Neural progenitor cell (in vitro differentiated cells): Measurements from ENCODE around the gene PITRM1. TPM values are rescaled to one million over a fixed set of nuclear protein-coding genes. Genes with fewer than 3 reads are reported as not detected.

Experiments
- DNase-seq: peaks from one replicate; pipeline ENCODE4 v3.0.0-alpha.2; 2016; ENCODE audit warnings: low spot score
- H2AFZ ChIP-seq: fragments of 200-600 bp; sonication (generic); replicated peaks from 2 replicates; pipeline ENCODE4 v1.6.1; 2016; ENCODE audit warnings: antibody characterized with exemption
- H3F3A ChIP-seq: fragments of 200-600 bp; sonication (generic); 2 replicates; pipeline ENCODE4 v1.6.1; 2016; ENCODE audit warnings: antibody characterized with exemption, low read depth
- H3K27ac ChIP-seq: fragments of 200-600 bp; sonication (generic); 2 replicates; pipeline ENCODE4 v1.5.1; 2016; ENCODE audit warnings: mild to moderate bottlenecking
- H3K27me3 ChIP-seq: fragments of 200-600 bp; sonication (generic); 2 replicates; pipeline ENCODE4 v1.6.1; 2016; ENCODE audit warnings: mild to moderate bottlenecking, moderate library complexity
- H3K36me3 ChIP-seq: fragments of 200-600 bp; sonication (generic); 2 replicates; pipeline ENCODE4 v1.5.1; 2016
- H3K4me1 ChIP-seq: fragments of 200-600 bp; sonication (generic); 2 replicates; pipeline ENCODE4 v1.6.1; 2016; ENCODE audit warnings: mixed run types
- H3K4me2 ChIP-seq: fragments of 200-600 bp; sonication (generic); 2 replicates; pipeline ENCODE4 v1.6.1; 2016
- H3K4me3 ChIP-seq: fragments of 200-600 bp; sonication (generic); 2 replicates; pipeline ENCODE4 v1.5.1; 2016
- H3K79me2 ChIP-seq: fragments of 200-600 bp; sonication (generic); 2 replicates; pipeline ENCODE4 v1.6.1; 2016; ENCODE audit warnings: low read depth
- H3K9ac ChIP-seq: fragments of 200-600 bp; sonication (generic); 2 replicates; pipeline ENCODE4 v1.6.1; 2016
- H3K9me3 ChIP-seq: fragments of 200-600 bp; sonication (generic); 2 replicates; pipeline ENCODE4 v1.5.1; 2016; ENCODE audit warnings: low read depth
- H4K20me1 ChIP-seq: fragments of 200-600 bp; sonication (generic); 2 replicates; pipeline ENCODE4 v1.6.1; 2016; ENCODE audit warnings: low read depth
- H3K27ac Mint-ChIP-seq: 3 replicates; pipeline ENCODE4 v1.8.0; 2021; ENCODE audit warnings: mixed read lengths
- H3K27me3 Mint-ChIP-seq: 2 replicates; pipeline ENCODE4 v1.8.0; 2022; ENCODE audit warnings: low read depth, mild to moderate bottlenecking, inconsistent platforms, moderate library complexity, mixed read lengths; ENCODE audit not compliant: insufficient read depth
- H3K36me3 Mint-ChIP-seq: 3 replicates; pipeline ENCODE4 v1.8.0; 2021; ENCODE audit warnings: mixed read lengths
- H3K4me1 Mint-ChIP-seq: 3 replicates; pipeline ENCODE4 v1.8.0; 2021; ENCODE audit warnings: mixed read lengths
- H3K4me3 Mint-ChIP-seq: 3 replicates; pipeline ENCODE4 v1.8.0; 2021; ENCODE audit warnings: mild to moderate bottlenecking, moderate library complexity, mixed read lengths
- H3K9me3 Mint-ChIP-seq: 3 replicates; pipeline ENCODE4 v1.8.0; 2020; ENCODE audit warnings: mixed read lengths
- CTCF ChIP-seq: fragments of 200-600 bp; sonication (generic); IDR thresholded peaks from 2 replicates; pipeline ENCODE4 v1.5.1; 2017; ENCODE audit warnings: antibody characterized with exemption, mild to moderate bottlenecking
- EZH2 ChIP-seq: fragments of 200-600 bp; sonication (generic); IDR thresholded peaks from 2 replicates; pipeline ENCODE4 v1.6.1; 2017; ENCODE audit warnings: antibody characterized with exemption, mild to moderate bottlenecking, moderate library complexity
- EZH2phosphoT487 ChIP-seq: fragments of 200-600 bp; sonication (generic); IDR thresholded peaks from 2 replicates; pipeline ENCODE4 v1.6.1; 2017; ENCODE audit warnings: antibody characterized with exemption
- total RNA-seq: library from RNA; depleted of rRNA; stranded (reverse); fragments of >200 nt; gene quantifications from 2 replicates; pipeline ENCODE4 v1.2.3, GENCODE V29; 2015; ENCODE audit warnings: low replicate concordance

Gene PITRM1
- total RNA-seq, 1 donor from 2014 or later = 38.0 TPM

DNA sequence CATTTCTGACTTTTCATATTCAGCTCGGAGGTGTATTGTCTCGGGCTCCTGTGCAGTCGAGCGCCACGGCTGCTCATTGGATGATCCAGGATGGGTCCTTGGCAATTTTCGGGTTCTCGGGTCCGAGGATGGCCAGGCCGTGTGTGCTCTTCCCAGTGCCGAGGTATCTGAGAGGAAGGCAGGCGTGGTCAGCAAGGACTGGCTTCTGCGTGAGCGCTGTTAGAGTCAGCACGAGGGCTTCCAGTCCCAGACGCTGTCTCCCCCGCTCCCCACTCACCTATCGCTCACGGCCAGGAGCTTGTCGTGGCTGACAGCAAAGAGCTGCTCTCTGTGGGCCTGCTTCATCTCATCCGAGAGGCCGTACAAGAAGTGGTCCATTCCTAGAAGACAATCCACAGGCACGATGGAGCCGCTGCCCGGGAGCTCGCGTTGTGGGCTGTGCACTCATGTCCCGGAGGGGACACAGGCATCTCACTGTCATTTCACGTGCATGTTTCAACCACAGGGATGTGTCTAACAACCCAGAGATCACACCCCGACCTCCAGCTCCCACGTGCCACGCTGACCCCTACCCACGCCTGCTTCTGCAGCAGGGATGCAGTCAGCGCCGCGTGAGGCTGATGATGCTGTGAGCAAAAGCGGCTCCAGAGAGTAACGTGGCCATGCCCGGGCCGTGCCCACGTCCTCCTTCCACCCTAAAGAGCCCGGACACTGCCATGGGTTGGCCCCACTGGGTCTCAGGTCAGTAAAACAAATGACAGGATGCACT is 34.4 kb downstream of the PITRM1 start:
- no peak overlapping the region for H3K4me3 ChIP-seq
- no peaks in the 10 kb centered on the region for H3K36me3 ChIP-seq
- TF ChIP-seq EZH2phosphoT487 (no peak), EZH2 (no peak), CTCF (no peak)
- peaks cover 33% of the 10 kb centered on the region for H3K36me3 Mint-ChIP-seq
- no peaks in the 10 kb centered on the region for H3K9me3 ChIP-seq
- no peaks in the 10 kb centered on the region for H3K79me2 ChIP-seq
- DNase-seq = no peak
- H3K4me1 Mint-ChIP-seq = no peaks in the 10 kb centered on the region
- no peak overlapping the region for H3K27ac Mint-ChIP-seq
- no peak overlapping the region for H3K4me2 ChIP-seq
- no peak overlapping the region for H3K9ac ChIP-seq
- H3K27ac ChIP-seq = no peak overlapping the region
- H3K4me1 ChIP-seq = no peaks in the 10 kb centered on the region
- no peaks in the 10 kb centered on the region for H3K27me3 ChIP-seq
- no peaks in the 10 kb centered on the region for H3K9me3 Mint-ChIP-seq
- H3K4me3 Mint-ChIP-seq = no peak overlapping the region
- H2AFZ ChIP-seq = no peak overlapping the region
- no peaks in the 10 kb centered on the region for H3K27me3 Mint-ChIP-seq
- H4K20me1 ChIP-seq = no peaks in the 10 kb centered on the region
- H3F3A ChIP-seq = no peaks in the 10 kb centered on the region

DNA sequence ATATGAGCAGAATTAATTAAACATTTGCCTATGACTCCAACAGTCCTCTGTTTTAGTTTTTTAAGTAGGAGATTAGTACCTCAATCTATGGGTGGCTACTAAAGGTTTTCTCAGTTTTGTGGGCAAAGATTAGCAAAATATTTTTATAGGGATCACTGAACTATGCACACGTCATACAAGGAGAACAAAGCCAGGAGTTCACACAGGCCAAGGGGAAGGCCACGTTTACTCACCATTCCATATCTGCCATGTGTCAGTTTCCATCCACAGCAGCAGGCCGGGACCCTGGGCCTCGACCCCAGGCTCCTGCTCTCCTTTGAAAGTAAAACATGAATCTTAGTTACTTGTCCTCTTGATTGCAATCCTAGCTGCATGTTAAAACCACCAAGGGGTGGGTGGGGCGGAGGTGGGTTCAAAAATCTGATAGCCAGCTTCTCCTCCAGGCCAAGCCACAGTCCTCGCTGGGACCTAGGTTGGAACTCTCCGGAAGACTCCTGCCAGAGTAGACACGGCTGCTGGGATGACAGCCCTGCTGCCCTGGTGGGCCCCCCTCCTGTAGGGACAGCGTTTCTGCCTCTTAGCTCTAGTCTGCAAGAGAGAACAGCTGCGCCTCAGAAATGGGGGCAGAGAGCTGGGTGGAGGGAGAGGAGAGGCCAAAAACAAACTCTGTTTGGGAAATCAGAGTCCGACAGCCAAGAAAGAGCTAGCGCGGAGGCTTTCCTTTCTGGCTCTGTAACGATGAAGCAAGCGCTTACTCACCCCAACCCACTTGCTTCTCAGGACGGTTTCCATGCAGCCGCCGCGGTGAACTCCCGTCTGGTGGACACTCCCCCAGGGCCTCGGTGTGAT is 35.6 kb downstream of the PITRM1 start:
- no peaks in the 10 kb centered on the region for H4K20me1 ChIP-seq
- H3K27me3 ChIP-seq = no peaks in the 10 kb centered on the region
- peaks cover 38% of the 10 kb centered on the region for H3K36me3 Mint-ChIP-seq
- H3F3A ChIP-seq = no peaks in the 10 kb centered on the region
- no peak overlapping the region for H3K27ac ChIP-seq
- DNase-seq = no peak
- TF ChIP-seq EZH2 = no peak
- TF ChIP-seq EZH2phosphoT487 = no peak
- no peak for TF ChIP-seq CTCF
- no peak overlapping the region for H3K27ac Mint-ChIP-seq
- H2AFZ ChIP-seq = no peak overlapping the region
- no peak overlapping the region for H3K4me2 ChIP-seq
- H3K4me3 Mint-ChIP-seq = no peak overlapping the region
- H3K4me3 ChIP-seq = no peak overlapping the region
- H3K36me3 ChIP-seq = no peaks in the 10 kb centered on the region
- H3K4me1 ChIP-seq = no peaks in the 10 kb centered on the region
- H3K9ac ChIP-seq = no peak overlapping the region
- H3K27me3 Mint-ChIP-seq = no peaks in the 10 kb centered on the region
- no peaks in the 10 kb centered on the region for H3K79me2 ChIP-seq
- no peaks in the 10 kb centered on the region for H3K9me3 Mint-ChIP-seq
- no peaks in the 10 kb centered on the region for H3K9me3 ChIP-seq
- no peaks in the 10 kb centered on the region for H3K4me1 Mint-ChIP-seq

- Mint-ChIP-seq H3K9me3 (no peaks in the 10 kb centered on the region), H3K36me3 (peaks cover 38% of the 10 kb centered on the region), H3K4me3 (no peak overlapping the region), H3K27ac (no peak overlapping the region), H3K4me1 (no peaks in the 10 kb centered on the region), H3K27me3 (no peaks in the 10 kb centered on the region)
- no peak for DNase-seq
- no peak overlapping the region for H3K4me2 ChIP-seq
- no peaks in the 10 kb centered on the region for H3K36me3 ChIP-seq
- no peaks in the 10 kb centered on the region for H3F3A ChIP-seq
- H4K20me1 ChIP-seq = no peaks in the 10 kb centered on the region
- no peak overlapping the region for H3K4me3 ChIP-seq
- no peaks in the 10 kb centered on the region for H3K27me3 ChIP-seq
- no peaks in the 10 kb centered on the region for H3K4me1 ChIP-seq
- H2AFZ ChIP-seq = no peak overlapping the region
- H3K27ac ChIP-seq = no peak overlapping the region
- no peaks in the 10 kb centered on the region for H3K9me3 ChIP-seq
- H3K79me2 ChIP-seq = no peaks in the 10 kb centered on the region
- no peak overlapping the region for H3K9ac ChIP-seq
- TF ChIP-seq EZH2phosphoT487 = no peak
- no peak for TF ChIP-seq EZH2
- TF ChIP-seq CTCF = no peak
Measured at GRCh38 chr10:3136336-3136735, 36.2 kb downstream of the PITRM1 start.
